Gastrocnemius medialis (tissue), 4 donors: ENCODE measurements around the gene FOXC2. TPM values are rescaled to one million over a fixed set of nuclear protein-coding genes. Genes with fewer than 3 reads are reported as not detected.

Source experiments
- ATAC-seq, 2 donors: fragments of 150-250 bp; one replicate each; pipeline ENCODE4 v1.9.1; 2016
- DNase-seq, 2 donors: peaks; one replicate each; pipeline ENCODE4 v3.0.0-alpha.2; 2019
- H3K27ac ChIP-seq, 4 donors: fragments of 200-600 bp; sonication (generic); 1 replicate in 1 of 4; 2 replicates in 3 of 4; pipeline ENCODE4 v1.5.1; 2016 to 2018; ENCODE audit warnings: mild to moderate bottlenecking in 2 of 4, moderate library complexity in 1 of 4
- H3K27me3 ChIP-seq, 3 donors: fragments of 200-600 bp; sonication (generic) in 2 of 3; 1 replicate in 1 of 3; 2 replicates in 2 of 3; pipeline versions ENCODE4 v1.5.1 to v1.6.0; 2016 to 2019; ENCODE audit warnings: mild to moderate bottlenecking in 1 of 3, moderate library complexity in 1 of 3
- H3K36me3 ChIP-seq, 2 donors: fragments of 200-600 bp; sonication (generic) in 1 of 2; one replicate each; pipeline ENCODE4 v1.5.1; 2017 to 2018
- H3K4me1 ChIP-seq, 2 donors: fragments of 200-600 bp; sonication (generic) in 1 of 2; one replicate each; pipeline ENCODE4 v1.5.1; 2016 to 2017; ENCODE audit warnings: mild to moderate bottlenecking in 2 of 2
- H3K4me3 ChIP-seq, 4 donors: fragments of 200-600 bp; sonication (generic) in 3 of 4; 1 replicate in 1 of 4; 2 replicates in 3 of 4; pipeline ENCODE4 v1.5.1; 2016 to 2019; ENCODE audit warnings: mild to moderate bottlenecking in 2 of 4
- H3K9me3 ChIP-seq, 3 donors: fragments of 200-600 bp; sonication (generic) in 2 of 3; 1 replicate in 1 of 3; 2 replicates in 2 of 3; pipeline ENCODE4 v1.5.1; 2016 to 2019
- CTCF ChIP-seq, 5 experiments: fragments of 450-650 bp in 3 of 5; fragments of 200-600 bp in 2 of 5; sonication (generic) in 2 of 5; IDR thresholded peaks in 4 of 5; conservative IDR thresholded peaks in 1 of 5; 1 replicate in 4 of 5; 2 replicates in 1 of 5; pipeline ENCODE4 v1.5.1; 2016 to 2019; ENCODE audit warnings: antibody characterized with exemption in 5 of 5, mild to moderate bottlenecking in 3 of 5, moderate library complexity in 3 of 5
- POLR2A ChIP-seq, 2 donors: fragments of 450-650 bp; IDR thresholded peaks; one replicate each; pipeline ENCODE4 v1.6.1; 2017; ENCODE audit warnings: antibody characterized with exemption in 2 of 2, mild to moderate bottlenecking in 2 of 2, moderate library complexity in 2 of 2
- in situ Hi-C, 4 donors: fragments of 200-750 bp; cut with MboI; loops; one replicate each; pipeline versions ENCODE4 v1.15.0 to v1.8.0; 2017; ENCODE audit warnings: low sequenced_read_pairs in 4 of 4
- intact Hi-C: fragments of 100-400 bp; cut with DNase I; formaldehyde crosslinking; loops from one replicate; pipeline ENCODE4 v1.15.1; 2023; ENCODE audit warnings: low total_unique reads
- total RNA-seq, 4 donors: library from RNA; depleted of rRNA; stranded (reverse); fragments of >200 nt; gene quantifications; one replicate each; pipeline versions ENCODE4 v1.1.0 to v1.2.3, GENCODE V29; 2016

The FOXC2 gene
- total RNA-seq, 4 donors from 2014 or later, result 0.17 to 1.0 (median 0.29) TPM

- peaks cover 0 to 4% of the 10 kb centered on the region in 2 donors for H3K4me1 ChIP-seq
- peaks cover 0 to 21% (median 15%) of the 10 kb centered on the region in 3 donors for H3K27me3 ChIP-seq
- ATAC-seq (no peak), DNase-seq (no peak)
- TF ChIP-seq POLR2A (IDR thresholded peaks at IDR 0.05) (no peak), CTCF (IDR thresholded peaks at IDR 0.05 in 4 of 5, conservative IDR thresholded peaks at IDR 0.05 in 1 of 5) (no peak)
- intact Hi-C loops (no loop called here), in situ Hi-C loops (loop anchor here in 2 of 4 donors (25.0 kb wide), 1 partner anchor 163 kb away; no protein-coding TSS in a partner anchor)
- H3K27ac ChIP-seq, result no peak overlapping the region
- H3K36me3 ChIP-seq, result no peaks in the 10 kb centered on the region
- no peak overlapping the region for H3K4me3 ChIP-seq
- H3K9me3 ChIP-seq, result no peaks in the 10 kb centered on the region
Measured at GRCh38 chr16:86598607-86599565, 32.3 kb downstream of the FOXC2 start.

- TF ChIP-seq CTCF (IDR thresholded peaks at IDR 0.05 in 4 of 5, conservative IDR thresholded peaks at IDR 0.05 in 1 of 5) (no peak), POLR2A (IDR thresholded peaks at IDR 0.05) (no peak)
- Histone ChIP-seq H3K27ac (no peak overlapping the region), H3K36me3 (no peaks in the 10 kb centered on the region), H3K4me1 (no peaks in the 10 kb centered on the region), H3K9me3 (no peaks in the 10 kb centered on the region), H3K4me3 (no peak overlapping the region), H3K27me3 (no peaks in the 10 kb centered on the region)
- in situ Hi-C loops, result no loop called here
- no peak for ATAC-seq
- intact Hi-C loops, result no loop called here
- DNase-seq, result no peak
Measured at GRCh38 chr16:86601356-86601755, 34.7 kb downstream of the FOXC2 start.

- H3K4me1 ChIP-seq, result no peaks in the 10 kb centered on the region
- in situ Hi-C loops, result no loop called here
- no peaks in the 10 kb centered on the region for H3K27me3 ChIP-seq
- H3K4me3 ChIP-seq, result no peak overlapping the region
- intact Hi-C loops, result no loop called here
- no peak for ATAC-seq
- no peak for DNase-seq
- H3K36me3 ChIP-seq, result no peaks in the 10 kb centered on the region
- no peaks in the 10 kb centered on the region for H3K9me3 ChIP-seq
- H3K27ac ChIP-seq, result no peak overlapping the region
- no peak for TF ChIP-seq CTCF (IDR thresholded peaks at IDR 0.05 in 4 of 5, conservative IDR thresholded peaks at IDR 0.05 in 1 of 5)
- TF ChIP-seq POLR2A (IDR thresholded peaks at IDR 0.05), result no peak
Measured at GRCh38 chr16:86602521-86602920, 35.9 kb downstream of the FOXC2 start.

- Histone ChIP-seq H3K27me3 (no peaks in the 10 kb centered on the region), H3K27ac (no peak overlapping the region)
- no peak for DNase-seq
Measured at GRCh38 chr16:86604436-86605193, 38.0 kb downstream of the FOXC2 start.

More at GRCh38 chr16:86604436-86605193, 38.0 kb downstream of the FOXC2 start:
- H3K36me3 ChIP-seq, result no peaks in the 10 kb centered on the region
- no peak for ATAC-seq
- intact Hi-C loops (no loop called here), in situ Hi-C loops (no loop called here)
- H3K4me1 ChIP-seq, result peaks cover 13 to 20% of the 10 kb centered on the region in 2 donors
- TF ChIP-seq CTCF (IDR thresholded peaks at IDR 0.05 in 4 of 5, conservative IDR thresholded peaks at IDR 0.05 in 1 of 5), result no peak
- TF ChIP-seq POLR2A (IDR thresholded peaks at IDR 0.05), result no peak
- H3K9me3 ChIP-seq, result no peaks in the 10 kb centered on the region
- H3K4me3 ChIP-seq, result no peak overlapping the region
